HK-2 (cell line): ENCODE data around the gene C1orf35.

Experiments
- DNase-seq: peaks from one replicate; pipeline ENCODE4 v3.0.0-alpha.2; 2018; ENCODE audit not compliant: unreplicated experiment

Gene C1orf35

DNA sequence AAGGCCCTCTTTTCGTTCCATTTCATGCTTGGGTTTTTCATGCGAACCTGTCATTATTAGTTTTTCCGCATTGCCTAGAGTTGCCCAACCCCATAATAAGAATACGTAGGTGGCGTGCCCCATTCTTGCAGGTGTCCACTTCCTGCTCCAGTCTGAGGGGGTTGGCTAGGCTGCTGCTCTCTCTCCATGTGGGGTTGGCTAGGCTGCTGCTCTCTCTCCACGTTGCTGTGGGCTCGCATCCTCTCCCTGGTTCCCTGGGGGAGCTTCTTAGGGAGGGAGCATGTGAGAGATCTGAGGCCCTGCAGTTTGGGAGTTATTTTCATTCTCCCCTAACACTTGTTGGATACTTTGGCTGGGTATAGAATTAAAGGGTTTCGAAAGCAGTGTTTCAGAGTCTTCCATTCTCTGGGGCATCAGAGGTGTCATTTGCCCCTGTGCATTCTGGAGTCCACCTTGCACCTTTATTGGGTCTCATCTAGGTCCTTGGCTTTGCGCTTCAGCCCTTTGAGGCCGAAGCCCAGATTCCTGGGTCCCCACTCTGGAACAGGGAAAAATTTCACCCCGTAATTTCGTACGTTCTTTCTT, 8.6 kb downstream of the C1orf35 start:
- no peak for DNase-seq

DNA sequence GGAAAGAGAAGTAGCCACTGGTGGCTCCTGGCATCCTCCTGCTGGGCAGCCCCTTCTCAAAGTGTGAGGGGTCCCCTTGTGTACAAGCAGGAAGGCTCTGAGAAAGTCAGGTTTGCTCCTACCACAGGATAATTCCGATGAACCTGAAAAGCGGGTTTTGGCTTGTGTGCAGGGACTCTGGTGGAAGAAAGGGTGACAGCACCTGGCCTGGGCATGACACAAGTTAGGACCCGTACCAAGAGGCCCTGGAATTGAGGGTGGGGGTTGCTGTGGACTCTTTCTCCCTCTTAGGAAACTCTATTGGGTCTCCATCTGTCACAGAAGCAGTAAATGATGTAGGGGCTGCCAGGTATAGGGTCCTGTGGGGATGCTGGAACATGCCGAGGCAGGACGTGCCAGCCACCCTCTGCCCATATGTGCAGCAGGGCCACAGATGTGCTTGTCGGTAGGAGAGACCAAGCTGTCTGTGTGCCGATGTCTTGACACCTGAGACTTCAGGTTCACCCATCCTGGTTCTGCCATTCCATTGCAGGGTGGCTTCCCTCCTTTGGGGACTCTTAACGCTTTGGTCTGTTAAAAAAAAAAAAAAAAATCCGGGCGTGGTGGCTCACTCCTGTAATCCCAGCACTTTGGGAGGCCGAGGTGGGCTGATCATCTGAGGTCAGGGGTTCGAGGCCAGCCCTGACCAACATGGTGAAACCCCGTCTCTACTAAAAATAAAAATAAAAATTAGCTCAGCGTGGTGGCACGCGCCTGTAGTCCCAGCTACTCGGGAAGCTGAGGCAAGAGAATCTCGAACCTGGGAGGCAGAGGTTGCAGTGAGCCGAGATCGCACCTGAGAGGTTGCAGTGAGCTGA, 9.8 kb downstream of the C1orf35 start:
- DNase-seq: no peak

DNA sequence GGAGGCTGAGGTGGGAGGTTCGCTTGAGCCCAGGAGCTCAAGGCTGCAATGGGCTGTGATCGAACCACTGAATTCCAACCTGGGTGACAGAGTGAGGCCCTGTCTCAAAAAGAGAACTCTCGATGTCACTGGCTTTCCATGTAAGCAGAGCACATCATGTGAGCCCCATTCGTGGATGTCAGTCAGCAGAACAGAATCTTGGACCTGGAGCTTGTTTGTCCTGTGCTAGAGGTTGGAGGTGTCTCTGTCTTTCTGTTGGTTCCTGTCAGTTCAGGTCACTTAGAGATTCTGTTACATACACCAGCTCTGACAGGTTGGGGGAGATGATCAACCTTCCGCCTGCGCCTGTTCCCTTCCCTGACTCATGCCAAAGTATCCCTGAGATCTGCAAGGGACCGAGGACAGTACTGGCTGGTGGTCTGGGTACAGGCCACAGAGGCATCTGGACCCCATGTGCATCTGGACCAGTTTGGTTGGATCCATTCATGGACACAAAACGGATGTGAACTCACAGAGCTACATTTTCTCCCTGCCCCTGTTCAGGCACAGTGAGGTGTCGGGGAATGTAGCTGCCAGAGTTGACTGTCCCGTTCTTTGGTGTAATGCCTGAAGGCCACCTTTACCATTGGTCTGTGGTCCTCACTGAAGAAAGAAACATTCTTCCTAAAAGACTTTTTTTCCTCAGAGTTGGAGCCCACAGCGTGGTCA, 10.6 kb downstream of the C1orf35 start:
- no peak for DNase-seq

DNA sequence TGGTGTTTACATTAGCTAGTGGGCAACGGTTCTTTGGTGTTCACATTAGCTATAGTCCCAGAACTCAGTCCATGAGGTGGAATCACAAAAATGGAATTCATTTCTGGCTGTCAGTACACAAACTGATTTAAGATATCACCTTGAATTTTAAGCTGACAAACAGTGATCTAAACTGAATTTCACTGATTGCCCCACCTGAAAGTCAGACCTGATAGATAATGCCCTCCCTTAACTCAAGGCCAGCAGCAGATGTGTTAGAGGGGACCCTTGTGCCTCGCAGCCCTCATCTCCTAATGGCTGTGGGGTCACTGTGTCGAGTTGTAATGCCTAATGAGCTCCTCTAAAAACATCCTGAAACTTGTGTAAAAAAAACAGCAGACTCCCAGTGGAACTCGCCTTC, 12.0 kb downstream of the C1orf35 start:
- no peak for DNase-seq

DNA sequence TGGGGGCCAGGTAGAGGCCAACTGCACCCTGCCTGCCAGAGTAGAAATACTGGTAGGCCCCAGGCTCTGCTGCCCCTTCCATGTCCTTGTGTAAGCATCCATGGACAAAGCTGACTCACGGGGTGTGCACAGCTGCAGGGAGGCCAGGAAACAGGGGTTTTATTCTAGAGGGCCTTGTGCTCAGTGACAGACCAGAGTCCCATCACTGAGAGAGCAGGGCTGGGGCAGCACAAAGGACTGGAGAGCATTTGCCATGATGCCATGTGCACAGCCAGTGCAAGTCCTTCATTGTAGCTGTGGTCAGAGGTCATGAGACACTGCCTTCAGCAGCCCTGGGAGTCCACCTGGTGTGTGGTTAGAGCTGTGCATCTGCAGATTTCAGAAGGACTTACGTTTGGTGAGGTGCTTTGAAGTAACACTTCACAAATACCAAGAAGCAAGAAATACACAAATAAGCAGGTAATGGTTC, 12.5 kb downstream of the C1orf35 start:
- DNase-seq: no peak

DNA sequence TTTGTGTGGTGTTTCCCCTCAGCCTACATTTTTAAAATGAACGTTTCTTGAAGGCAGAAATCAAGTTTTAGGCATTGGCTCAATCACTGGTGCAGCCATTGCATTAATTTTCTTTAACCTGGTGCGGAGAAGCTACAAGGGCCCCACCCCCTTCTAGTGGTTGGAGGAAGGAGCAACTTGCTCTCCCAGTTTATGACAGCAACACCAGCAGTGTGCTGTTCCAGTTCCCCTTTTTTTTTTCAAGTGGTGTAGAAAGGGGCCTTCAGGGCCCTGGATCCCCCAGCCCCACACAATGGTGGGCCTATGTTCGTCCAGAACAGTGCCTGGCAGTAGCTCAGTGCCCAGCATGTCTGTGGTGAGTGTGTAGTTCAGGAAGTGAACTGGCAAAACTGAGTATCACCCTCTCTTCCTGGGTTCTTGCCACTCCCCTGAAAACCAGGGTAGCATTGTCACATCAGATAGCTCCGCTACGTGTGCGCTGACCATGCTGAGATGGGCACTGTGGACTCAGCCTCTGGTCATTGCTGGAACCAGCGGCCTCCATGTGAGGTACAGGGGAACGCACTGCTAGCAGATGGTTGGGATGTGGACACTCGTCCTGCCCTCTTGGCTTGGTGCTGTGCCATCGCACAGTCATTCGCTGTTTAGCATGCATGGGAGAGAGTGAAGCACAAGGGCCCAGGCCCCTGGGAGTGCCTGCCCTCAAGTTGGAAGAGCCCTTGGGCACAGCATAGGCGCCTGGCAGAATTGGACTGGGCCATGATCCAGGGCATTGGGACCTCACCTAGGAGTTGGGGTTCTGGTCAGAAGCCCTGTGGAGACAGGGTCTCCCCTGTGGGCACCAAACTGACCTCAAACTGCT, 13.4 kb downstream of the C1orf35 start:
- no peak for DNase-seq

DNA sequence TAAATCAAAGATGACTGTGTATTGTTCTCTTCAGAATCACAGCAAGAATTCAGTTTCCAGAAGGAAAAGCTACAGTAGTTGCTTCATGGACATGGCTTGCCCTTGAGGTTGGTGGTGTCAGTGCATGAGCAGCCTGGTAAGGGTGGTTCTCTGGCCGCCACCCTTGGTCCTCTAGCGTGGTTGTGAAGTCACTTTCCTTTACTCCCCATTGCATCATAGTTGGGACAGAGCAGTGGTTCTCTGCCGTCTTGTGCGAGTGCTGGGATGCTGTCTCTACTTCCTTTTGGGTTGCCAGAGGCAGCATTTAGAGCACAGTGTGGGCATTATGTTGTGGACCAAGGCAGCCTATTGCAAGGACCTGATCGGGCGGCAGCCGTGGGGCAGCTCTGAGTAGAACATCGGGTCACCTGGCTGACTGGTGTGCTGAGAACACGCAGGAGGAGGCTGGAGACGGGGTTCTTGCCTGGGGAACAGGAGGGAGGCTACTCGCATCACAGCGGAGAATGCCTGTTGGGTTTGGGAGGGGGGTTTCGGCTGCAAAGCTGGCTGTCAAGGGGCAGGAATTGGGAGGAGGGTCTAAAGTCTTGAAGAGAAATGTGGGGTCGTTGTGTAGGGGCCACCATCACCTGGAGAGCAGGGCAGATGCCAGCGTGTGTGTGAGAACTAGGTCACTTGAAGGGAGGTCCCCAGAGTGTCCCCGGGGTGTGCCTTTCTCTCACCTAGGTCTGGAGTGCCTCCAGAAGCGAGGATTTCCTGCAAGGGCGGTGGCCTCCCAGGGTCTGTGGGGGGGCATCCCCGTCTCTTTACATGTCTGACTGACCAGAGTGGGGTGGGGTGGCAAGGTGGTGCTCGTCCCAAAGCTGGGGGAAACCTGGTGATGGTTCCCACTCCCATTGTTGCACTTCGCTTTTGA, 14.3 kb downstream of the C1orf35 start:
- DNase-seq: no peak

DNA sequence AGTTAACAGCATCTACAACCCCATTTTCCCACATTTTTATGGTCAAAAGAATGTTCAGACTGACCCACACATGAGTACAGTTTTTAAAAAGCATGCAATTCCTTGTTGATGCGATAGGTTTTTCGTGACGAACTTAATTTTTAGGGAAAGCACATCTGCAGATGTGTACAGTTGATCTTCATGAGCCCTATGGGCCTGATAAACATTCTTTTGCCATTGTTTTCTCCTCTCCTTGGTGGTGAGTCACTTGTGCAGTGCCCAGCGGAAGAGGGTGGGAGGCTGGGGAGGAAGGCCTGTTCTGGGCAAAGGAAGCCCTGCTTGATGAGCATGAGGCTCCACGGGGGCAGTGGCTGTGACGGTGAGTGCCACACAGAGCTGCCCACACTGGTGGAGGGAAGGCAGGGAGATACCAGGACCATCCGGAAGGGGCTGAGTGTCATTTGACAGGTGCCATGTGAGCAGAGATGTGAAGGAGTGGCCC, 15.3 kb downstream of the C1orf35 start:
- DNase-seq: peak; percentile 81

DNA sequence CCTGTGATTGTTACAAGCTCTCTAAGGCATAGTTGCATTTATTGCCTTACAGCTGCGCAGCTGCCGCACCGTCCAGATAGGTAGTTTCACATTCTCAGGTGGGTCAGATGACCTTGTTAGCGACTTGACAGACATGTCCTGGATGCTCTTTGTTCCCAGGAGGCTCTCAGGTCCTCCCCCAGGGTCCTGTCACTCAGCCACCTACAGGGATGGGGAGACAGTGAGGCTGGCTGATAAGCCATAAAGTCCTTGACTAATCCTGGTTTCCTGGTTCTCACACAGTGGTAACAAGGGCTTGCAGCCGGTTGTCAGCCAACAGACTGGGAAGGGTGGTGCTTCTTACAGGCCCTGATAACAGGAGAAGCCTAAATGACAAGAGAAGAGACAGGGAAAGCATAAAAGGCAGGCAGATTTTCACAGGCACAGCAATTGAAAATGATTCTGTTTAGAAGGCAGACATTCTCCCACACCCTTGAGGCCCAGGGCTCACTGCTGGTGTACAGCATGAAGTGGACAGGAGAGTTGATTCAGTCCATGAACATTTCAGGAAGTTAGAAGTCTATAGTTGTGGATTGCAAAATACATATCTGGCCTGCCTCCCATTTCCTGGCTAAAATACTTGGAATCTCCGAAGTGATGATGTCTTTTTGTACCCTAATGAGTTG, 17.7 kb downstream of the C1orf35 start:
- no peak for DNase-seq

DNA sequence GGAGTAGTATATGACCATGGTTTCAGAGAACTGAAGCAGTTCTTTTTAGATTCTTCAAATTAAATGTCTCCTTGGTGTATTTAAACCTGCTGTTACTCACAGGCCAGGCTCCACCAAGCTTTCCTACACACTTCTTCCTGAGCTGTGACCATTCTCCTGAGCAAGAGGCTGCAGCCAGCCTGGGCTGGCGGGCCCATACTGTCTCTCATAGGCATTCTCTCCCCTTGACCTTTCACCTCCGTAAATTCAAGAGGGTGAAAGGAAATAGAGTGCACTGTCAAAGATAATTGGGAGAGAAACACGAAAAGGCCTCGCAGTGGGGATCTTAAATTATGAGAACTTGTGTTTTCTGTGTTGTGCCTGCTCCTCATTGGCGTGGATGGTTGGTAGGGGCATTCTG, 18.3 kb downstream of the C1orf35 start:
- no peak for DNase-seq

DNA sequence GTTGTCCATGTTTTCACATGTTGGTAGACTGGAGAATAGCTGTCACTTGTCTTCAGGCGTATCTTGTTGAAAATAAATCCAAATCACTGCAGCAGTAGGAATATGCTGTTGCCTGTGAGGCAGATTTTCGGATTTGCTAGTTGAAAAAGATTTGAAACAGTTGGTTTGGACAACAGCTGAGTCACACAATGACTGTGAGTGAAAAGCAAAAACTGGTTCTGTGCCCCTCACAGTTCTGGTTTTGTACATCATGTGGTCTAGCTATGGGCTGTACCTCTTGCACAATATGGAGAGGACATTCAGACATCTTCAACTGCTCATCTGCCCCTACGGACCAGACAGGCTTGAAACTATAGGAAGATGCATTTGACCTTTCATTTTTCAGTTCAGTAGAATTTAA, 18.8 kb downstream of the C1orf35 start:
- DNase-seq: no peak

DNA sequence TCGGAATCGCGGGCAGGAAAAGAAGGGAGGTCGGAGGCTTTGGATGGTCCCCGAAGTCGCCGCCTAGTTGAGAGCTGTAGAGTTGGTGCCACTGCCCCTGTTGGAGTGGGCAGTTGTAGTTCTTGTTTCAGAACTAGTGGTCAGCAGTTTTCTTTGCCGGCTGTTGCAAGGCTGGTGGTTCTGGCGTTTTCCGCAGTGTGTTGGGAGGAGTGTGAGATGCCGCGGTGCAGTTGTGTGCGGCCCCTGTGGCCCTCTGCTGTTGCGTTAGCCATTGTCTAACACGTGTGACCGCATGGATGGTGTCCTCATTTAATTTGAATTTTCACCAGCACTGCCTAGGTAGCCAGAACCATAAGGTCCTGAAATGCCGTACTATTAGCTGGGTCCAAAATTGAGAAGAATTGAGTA, 19.2 kb downstream of the C1orf35 start:
- no peak for DNase-seq

DNA sequence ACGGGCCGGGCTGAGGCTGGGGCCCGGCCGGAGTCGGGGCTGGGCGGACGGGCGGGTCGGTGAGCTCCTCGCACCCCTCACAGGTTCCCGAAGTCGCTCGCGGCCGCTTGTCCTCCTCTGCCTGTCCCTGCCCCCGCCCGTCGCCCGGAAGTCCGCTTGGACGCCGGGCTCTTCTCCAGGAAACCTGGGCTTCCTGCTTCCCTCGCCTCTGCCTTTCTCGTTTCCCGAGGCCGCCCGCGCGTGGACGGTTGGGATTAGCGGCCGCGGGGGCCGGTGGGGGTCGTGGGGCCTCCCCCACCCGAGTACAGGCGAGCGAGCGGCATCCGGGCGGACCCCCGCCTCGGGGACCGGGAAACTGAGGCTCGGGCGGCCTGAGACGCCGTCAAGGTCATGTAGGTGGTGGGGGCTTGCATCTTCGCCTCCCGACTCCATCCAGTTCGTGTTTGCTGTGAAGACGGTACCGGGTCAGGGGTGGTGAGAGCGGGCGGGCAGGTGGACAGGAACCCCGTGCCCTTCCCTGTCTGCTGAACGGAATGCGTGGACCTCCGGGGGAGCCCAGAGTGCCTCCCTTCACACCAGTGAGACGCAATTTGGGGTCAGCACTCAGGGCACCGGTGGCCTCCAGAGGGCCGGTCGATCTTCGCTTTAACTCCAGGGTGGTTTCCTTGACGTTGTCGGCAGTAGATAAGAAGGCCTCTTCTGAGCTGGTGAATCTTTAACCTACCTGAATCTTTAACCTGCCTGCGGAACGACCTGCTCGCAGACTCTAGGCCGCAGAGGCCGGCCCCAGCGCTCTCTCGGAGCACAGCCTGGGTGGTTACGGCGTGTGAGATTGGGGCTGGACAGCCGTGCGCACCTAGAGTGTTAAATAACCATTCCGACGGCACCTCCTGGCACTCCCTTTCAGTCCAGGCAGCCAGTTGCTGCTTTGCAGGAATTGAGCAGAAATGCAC, 19.9 kb downstream of the C1orf35 start:
- DNase-seq: peak; percentile 58

DNA sequence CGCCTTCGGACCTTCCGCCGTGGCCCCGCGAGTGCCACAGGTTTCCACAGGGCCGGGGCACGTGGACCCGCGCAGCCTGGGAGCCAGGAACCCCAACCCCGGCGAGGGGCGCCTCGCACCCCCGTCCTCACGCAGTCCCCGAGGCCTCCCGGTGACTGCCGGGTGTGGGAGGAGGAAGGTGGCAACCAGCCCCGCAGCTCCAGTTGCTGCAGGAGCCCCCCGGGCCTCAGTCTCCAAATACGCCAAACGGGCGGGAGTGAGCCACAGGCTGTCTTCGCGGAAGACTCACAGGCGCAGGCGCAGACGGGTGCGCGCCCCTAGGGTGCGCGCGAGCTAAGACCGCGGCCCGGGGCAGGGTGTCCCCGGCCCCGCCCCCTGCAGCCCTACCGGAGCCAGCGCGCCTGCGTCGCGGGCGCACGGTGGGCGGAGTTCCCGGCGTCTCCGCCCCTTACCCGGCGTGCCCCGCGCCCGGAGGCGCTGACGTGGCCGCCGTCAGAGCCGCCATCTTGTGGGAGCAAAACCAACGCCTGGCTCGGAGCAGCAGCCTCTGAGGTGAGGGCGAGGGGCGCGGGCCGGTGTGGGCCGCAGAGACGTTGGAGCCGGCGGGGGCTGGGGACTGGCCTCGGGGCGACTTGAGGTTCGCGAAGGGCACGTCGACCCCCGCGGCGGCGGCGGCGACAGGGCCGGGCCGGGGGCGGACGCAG, 20.8 kb downstream of the C1orf35 start, which contains the start of gene ARF1:
ARF1 (plus strand) TSS at position 495 of the 704 bp plus-strand sequence. CDS start 14,407 bp downstream, outside the sequence.
- peak; percentile 96 for DNase-seq

DNA sequence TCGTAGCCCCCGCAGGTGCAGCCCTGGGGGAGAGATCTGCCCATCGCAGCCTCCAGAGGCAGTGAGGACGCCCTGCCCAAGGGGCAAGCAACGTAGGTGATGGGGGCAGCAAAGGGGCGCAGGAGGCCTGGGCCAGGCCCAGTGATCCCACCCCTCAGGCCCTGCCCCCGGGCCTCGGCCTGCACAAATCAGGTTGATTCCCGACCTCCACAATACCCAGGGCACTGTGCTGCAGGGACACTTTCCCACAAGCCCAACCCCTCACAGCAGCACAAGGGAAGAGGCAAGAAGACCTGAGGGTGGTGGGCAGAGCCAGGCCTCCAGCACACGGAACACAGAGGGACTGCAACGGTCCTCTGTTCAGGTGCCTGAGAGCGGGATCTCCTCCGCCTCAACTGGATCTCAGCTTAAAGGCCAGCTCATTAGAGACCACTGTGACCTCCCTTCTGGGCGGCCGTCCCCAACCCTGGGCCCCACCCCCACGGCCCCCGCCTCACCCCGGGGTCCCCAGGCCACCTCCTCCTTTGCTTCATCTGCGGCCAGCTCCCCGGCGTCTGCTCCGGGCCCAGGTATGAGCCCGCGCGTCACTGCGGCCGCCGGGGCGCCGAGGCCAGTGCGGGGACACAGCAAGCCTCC, 21.4 kb downstream of the C1orf35 start:
- no peak for DNase-seq

DNA sequence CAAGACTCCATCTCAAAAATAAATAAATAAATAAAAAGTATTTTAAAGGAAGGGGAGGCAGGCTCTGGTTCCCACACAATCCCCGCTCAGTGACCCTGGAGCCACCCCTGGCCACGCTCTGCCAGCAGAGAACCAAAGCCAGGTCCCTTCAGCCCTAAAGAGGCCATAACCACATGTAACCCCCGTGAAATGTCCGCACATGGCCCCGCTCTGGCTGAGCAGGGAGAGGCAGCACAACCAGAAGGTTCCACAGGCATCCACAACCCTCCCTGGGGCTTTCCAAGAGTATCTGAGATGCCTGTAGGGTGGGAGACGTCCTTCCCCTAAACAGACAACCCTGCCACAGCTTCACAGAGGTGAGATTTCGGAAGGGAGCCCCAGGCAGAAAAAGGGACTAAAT, 22.0 kb downstream of the C1orf35 start:
- DNase-seq: no peak

DNA sequence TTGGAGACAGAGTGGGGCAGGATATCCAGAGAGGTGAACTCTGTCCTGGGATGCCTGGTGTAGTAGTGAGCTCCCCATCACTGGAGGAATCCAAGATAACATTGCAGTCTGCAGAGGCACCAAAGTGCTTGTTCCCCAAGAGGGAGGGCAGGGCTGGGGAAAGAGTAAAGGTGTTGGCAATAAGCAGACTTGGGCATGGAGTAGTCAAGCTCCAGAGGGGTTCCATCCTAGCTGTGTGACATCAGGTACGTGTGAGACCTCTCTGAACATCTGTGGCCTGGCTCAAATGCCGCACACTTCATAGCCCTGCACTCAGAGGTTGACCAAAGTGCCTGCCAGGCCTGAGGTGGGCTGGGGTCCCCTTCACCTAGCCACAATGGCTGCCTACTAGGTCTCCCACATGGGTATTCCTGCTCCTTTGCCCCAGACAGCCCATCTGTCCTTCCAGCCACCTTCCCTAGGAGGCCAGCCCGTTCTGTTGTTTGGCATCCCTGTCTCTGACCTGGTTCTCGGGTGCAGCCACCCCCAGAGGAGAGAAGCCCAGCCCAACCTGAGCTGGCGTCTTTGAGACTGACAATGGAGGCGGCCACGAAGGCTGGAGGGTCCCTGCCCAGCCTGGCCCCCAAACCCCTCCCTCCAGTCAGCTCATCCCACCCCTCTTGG, 23.4 kb downstream of the C1orf35 start:
- no peak for DNase-seq
